Activated CD8-positive, alpha-beta memory T cell treated with anti-CD3 and anti-CD28 coated beads, Interleukin-2, amount 50 U/mL, for 1 hour (primary cell): ENCODE data around the gene CABP4.

ENCODE experiments used
- DNase-seq: peaks from one replicate; pipeline ENCODE4 v3.0.0-alpha.2; 2020; ENCODE audit errors: extremely low read depth

CABP4 gene

GRCh38 chr11:67496113-67496512 is 41.0 kb downstream of the CABP4 start:
- no peak for DNase-seq

- no peak for DNase-seq
Observed at GRCh38 chr11:67497656-67498291, 42.6 kb downstream of the CABP4 start.

DNA sequence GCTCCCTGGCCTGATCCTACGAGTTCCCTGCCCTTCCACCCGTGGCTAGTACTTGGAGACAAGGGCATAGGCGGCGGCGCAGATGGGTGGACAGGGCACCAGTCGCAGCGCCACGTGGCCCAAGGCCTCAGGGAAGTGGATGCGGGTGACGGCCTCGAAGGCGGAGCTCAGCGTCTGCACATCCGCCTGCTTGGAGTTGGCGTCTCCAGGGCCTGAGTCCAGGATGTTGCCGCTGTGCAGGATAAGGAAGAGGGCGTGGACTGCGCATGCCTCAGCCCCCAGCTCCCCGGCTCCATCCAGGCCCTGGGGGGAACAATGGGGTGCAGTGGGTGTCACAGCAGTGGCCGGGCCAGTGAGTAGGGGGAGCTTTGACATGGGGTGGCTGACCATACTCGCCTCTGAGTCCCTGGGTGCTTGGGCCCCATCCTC is 43.4 kb downstream of the CABP4 start:
- no peak for DNase-seq

- no peak for DNase-seq
Observed at GRCh38 chr11:67499808-67500483, 44.8 kb downstream of the CABP4 start.

GRCh38 chr11:67500484-67500821 is 45.3 kb downstream of the CABP4 start:
- no peak for DNase-seq

- DNase-seq, result no peak
Observed at GRCh38 chr11:67500831-67501715, 45.9 kb downstream of the CABP4 start.

DNA sequence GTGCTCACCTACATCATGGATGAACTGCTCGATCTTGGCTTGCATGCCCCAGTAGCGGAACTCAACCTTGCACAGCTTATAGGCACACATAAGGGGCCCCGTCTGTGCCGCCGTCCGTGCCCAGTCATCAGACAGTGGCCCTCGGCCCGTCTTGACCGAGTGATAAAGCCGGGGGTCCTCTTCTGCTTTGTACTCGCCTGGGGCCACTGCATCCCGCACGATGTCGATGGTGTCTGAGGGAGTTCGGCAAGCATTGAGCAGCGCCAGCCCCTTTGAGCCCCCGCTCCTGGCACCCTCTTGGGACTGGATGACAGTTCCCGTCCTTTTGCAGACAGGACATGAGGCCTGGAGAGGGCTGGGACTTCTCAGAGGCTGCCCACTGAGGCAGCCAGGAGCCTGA is 46.7 kb downstream of the CABP4 start:
- DNase-seq, result no peak

GRCh38 chr11:67502328-67502979 is 47.3 kb downstream of the CABP4 start:
- no peak for DNase-seq

GRCh38 chr11:67503119-67504004 is 48.2 kb downstream of the CABP4 start:
- no peak for DNase-seq

GRCh38 chr11:67504005-67504949 is 49.1 kb downstream of the CABP4 start:
- DNase-seq, result no peak

- no peak for DNase-seq
Observed at GRCh38 chr11:67504950-67505581, 49.9 kb downstream of the CABP4 start, which contains the start of gene PITPNM1. Gene PITPNM1 (minus strand): TSS chr11:67505363. CDS start chr11:67504180, 1,183 bp downstream.

- DNase-seq, result peak; percentile 83
Observed at GRCh38 chr11:67505605-67506396, 50.6 kb downstream of the CABP4 start.

- DNase-seq, result no peak
Observed at GRCh38 chr11:67506426-67507051, 51.4 kb downstream of the CABP4 start.

- no peak for DNase-seq
Observed at GRCh38 chr11:67507242-67507863, 52.2 kb downstream of the CABP4 start.

DNA sequence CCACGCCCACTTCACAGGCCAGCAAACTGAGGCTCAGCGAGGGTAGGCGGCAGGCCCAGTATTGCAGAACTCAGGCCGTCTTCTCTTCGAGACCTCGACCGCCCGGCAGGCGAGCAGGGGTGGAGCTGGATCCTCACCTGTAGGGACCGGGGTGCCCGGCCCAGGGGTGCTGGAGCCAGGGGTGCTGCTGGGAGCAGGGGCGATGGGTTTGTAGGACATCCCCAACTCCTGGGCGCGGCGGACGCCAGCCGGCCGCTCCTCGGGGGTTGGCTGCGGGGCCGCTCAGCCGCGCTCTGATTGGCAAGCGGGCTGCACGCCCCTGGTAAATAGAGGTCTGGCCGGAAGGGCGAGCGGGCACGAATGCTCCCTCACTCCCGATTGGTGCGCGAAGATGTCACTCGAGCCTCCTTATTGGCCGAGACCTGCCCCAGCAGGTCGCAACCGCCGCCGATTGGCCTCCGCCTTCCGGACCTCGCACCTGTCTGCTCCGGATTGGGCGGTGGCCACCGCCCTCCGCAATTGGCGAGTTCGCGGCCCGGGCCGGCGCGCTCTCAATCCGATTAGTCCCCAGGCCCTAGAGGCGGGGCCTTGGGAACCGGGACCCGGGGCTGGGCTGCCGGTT is 52.8 kb downstream of the CABP4 start, which contains the start of gene CDK2AP2:
TSS of gene CDK2AP2 (minus strand) at position 299 of the 622 bp plus-strand sequence. CDS start at position 219, 80 bp downstream.
- DNase-seq, result peak; percentile 90

GRCh38 chr11:67508486-67509121 is 53.5 kb downstream of the CABP4 start:
- peak; percentile 100 for DNase-seq

- DNase-seq, result no peak
Observed at GRCh38 chr11:67510023-67510345, 54.8 kb downstream of the CABP4 start.
